Right atrium auricular region (tissue), 2 donors: ENCODE measurements around the gene COG5. TPM values are rescaled to one million over a fixed set of nuclear protein-coding genes. Genes with fewer than 3 reads are reported as not detected.

Experiments
- DNase-seq: peaks from one replicate; pipeline ENCODE4 v3.0.0-alpha.2; 2019; ENCODE audit warnings: low spot score
- H3K27ac ChIP-seq, 2 donors: fragments of 200-600 bp; sonication (generic); 1 replicate in 1 of 2; 2 replicates in 1 of 2; pipeline ENCODE4 v1.5.1; 2016 to 2019
- H3K27me3 ChIP-seq, 2 donors: fragments of 200-600 bp; sonication (generic); one replicate each; pipeline versions ENCODE4 v1.5.1 to v1.6.0; 2017 to 2019
- H3K36me3 ChIP-seq: fragments of 200-600 bp; sonication (generic); one replicate; pipeline ENCODE4 v1.5.1; 2016
- H3K4me1 ChIP-seq, 2 donors: fragments of 200-600 bp; sonication (generic); one replicate each; pipeline versions ENCODE4 v1.5.1 to v1.6.0; 2017 to 2019
- H3K4me3 ChIP-seq, 2 donors: fragments of 200-600 bp; sonication (generic); 1 replicate in 1 of 2; 2 replicates in 1 of 2; pipeline ENCODE4 v1.5.1; 2017 to 2019; ENCODE audit warnings: mild to moderate bottlenecking in 1 of 2, moderate library complexity in 1 of 2
- H3K9me3 ChIP-seq, 2 donors: fragments of 200-600 bp; sonication (generic); one replicate each; pipeline ENCODE4 v1.5.1; 2019
- total RNA-seq, 2 donors: library from RNA; depleted of rRNA; stranded (reverse); fragments of >200 nt; gene quantifications; one replicate each; pipeline ENCODE4 v1.1.0, GENCODE V29; 2016
- TF ChIP-seq, protein P1 (sequence below), 2 donors: fragments of 200-600 bp; sonication (generic); IDR thresholded peaks; one replicate each; pipeline ENCODE4 v1.5.1; 2019; ENCODE audit warnings: antibody characterized with exemption in 2 of 2

The COG5 gene
- total RNA-seq, 2 donors from 2014 or later: 28.0 to 31.8 TPM

DNA sequence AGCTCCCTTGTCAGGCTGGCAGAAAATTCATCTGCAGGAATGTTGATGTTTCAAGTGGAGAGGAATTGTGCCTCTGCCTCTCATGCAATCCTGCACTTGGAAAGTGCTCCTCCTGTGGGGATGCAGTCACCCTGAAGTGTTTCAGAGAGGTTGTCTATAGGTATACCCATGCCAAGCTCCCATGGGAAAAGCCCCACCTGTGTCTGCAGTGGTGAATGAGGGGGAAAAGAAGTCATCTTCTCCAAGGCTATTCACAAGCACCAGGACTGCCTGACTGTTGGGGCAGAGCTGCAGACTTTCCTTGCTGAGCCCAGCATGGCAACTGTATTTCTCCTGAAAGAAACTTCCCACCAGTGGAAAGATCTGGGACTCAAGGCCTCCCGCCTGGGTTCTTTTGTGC lies 58.4 kb downstream of the COG5 start:
- TF ChIP-seq, protein P1, sequence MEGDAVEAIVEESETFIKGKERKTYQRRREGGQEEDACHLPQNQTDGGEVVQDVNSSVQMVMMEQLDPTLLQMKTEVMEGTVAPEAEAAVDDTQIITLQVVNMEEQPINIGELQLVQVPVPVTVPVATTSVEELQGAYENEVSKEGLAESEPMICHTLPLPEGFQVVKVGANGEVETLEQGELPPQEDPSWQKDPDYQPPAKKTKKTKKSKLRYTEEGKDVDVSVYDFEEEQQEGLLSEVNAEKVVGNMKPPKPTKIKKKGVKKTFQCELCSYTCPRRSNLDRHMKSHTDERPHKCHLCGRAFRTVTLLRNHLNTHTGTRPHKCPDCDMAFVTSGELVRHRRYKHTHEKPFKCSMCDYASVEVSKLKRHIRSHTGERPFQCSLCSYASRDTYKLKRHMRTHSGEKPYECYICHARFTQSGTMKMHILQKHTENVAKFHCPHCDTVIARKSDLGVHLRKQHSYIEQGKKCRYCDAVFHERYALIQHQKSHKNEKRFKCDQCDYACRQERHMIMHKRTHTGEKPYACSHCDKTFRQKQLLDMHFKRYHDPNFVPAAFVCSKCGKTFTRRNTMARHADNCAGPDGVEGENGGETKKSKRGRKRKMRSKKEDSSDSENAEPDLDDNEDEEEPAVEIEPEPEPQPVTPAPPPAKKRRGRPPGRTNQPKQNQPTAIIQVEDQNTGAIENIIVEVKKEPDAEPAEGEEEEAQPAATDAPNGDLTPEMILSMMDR (IDR thresholded peaks at IDR 0.05): no peak
- no peak overlapping the region for H3K4me3 ChIP-seq
- H3K27ac ChIP-seq: no peak overlapping the region
- no peaks in the 10 kb centered on the region for H3K36me3 ChIP-seq
- no peak for DNase-seq
- H3K9me3 ChIP-seq: no peaks in the 10 kb centered on the region
- peaks cover 0 to 10% of the 10 kb centered on the region in 2 donors for H3K4me1 ChIP-seq
- no peaks in the 10 kb centered on the region for H3K27me3 ChIP-seq

- no peak overlapping the region for H3K4me3 ChIP-seq
- no peaks in the 10 kb centered on the region for H3K27me3 ChIP-seq
- DNase-seq: no peak
- no peaks in the 10 kb centered on the region for H3K9me3 ChIP-seq
- no peaks in the 10 kb centered on the region for H3K36me3 ChIP-seq
- TF ChIP-seq, protein P1 (IDR thresholded peaks at IDR 0.05): no peak
- peaks cover 0 to 10% of the 10 kb centered on the region in 2 donors for H3K4me1 ChIP-seq
- H3K27ac ChIP-seq: no peak overlapping the region
These were observed 60.0 kb downstream of the COG5 start for GRCh38 chr7:107503687-107504086.

DNA sequence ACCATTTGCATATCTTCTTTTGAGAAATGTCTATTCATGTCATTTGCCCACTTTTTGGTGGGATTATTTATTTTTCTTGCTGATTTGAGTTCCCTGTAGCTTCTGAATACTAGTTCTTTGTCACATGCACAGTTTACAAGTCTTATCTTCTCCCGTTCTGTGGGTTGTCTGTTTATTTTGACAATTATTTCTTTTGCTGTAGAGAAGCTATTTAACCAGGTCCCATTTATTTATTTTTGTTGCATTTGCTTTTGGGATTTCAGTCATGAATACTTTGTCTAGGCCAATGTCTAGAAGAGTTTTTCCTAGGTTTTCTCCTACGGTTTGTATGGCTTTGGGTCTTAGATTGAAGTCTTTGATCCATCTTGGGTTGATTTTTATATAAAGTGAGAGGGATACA lies 60.9 kb downstream of the COG5 start:
- no peak overlapping the region for H3K4me3 ChIP-seq
- H3K27me3 ChIP-seq: no peaks in the 10 kb centered on the region
- H3K9me3 ChIP-seq: no peaks in the 10 kb centered on the region
- peaks cover 0 to 10% of the 10 kb centered on the region in 2 donors for H3K4me1 ChIP-seq
- TF ChIP-seq, protein P1 (IDR thresholded peaks at IDR 0.05): no peak
- no peak overlapping the region for H3K27ac ChIP-seq
- no peaks in the 10 kb centered on the region for H3K36me3 ChIP-seq
- DNase-seq: no peak

GRCh38 chr7:107502154-107502553 lies 61.6 kb downstream of the COG5 start:
- H3K9me3 ChIP-seq: no peaks in the 10 kb centered on the region
- H3K27me3 ChIP-seq: no peaks in the 10 kb centered on the region
- no peak overlapping the region for H3K4me3 ChIP-seq
- H3K4me1 ChIP-seq: peaks cover 0 to 10% of the 10 kb centered on the region in 2 donors
- no peak for DNase-seq
- no peaks in the 10 kb centered on the region for H3K36me3 ChIP-seq
- TF ChIP-seq, protein P1 (IDR thresholded peaks at IDR 0.05): no peak
- H3K27ac ChIP-seq: no peak overlapping the region

DNA sequence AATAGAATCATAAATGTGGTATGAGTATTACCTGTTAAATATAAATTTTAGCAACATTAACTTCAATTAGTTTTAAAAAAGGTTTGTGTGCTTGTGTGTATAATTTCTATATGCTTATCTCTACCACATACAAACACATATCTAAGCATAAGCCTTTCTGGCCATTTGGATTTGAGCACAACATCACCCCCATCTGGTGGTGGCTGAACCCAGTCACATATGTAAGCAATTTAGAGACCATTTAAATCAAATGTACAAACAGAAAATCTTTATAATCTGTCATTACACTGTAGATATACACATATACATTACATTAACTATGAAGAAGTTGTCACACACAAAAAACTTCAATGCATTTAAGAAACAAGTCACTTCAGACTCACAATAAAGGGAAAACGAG lies 62.1 kb downstream of the COG5 start:
- no peak overlapping the region for H3K4me3 ChIP-seq
- H3K36me3 ChIP-seq: no peaks in the 10 kb centered on the region
- H3K9me3 ChIP-seq: no peaks in the 10 kb centered on the region
- no peak for DNase-seq
- TF ChIP-seq, protein P1 (IDR thresholded peaks at IDR 0.05): peak in 1 of 2 donors; percentile 58
- H3K27me3 ChIP-seq: no peaks in the 10 kb centered on the region
- no peak overlapping the region for H3K27ac ChIP-seq
- H3K4me1 ChIP-seq: peaks cover 0 to 7% of the 10 kb centered on the region in 2 donors

DNA sequence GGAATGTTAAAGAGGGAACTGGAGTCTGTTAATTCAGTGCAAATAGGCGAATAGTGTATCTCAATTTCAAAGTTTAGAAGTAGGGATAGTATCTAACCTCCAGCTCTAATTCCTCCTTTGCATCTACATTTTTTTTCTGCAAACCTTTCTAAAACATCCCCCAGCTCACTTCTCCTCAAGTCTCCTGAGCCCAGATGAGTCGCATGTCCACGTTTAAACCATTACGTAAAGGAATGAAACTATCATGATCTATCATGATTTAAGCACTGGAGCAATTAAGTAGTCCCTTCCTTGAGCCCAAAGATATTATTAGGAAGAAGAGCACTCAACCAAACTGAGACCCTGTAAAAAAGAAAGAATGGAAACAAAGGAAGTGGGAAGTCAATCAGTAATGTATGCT lies 64.0 kb downstream of the COG5 start:
- DNase-seq: no peak
- Histone ChIP-seq H3K36me3 (no peaks in the 10 kb centered on the region), H3K27ac (no peak overlapping the region), H3K4me3 (no peak overlapping the region), H3K27me3 (no peaks in the 10 kb centered on the region), H3K9me3 (no peaks in the 10 kb centered on the region), H3K4me1 (no peaks in the 10 kb centered on the region)
- TF ChIP-seq, protein P1 (IDR thresholded peaks at IDR 0.05): no peak
